Cardiac muscle cell (in vitro differentiated cells and primary cell): ENCODE data around the gene MARK4. TPM values are rescaled to one million over a fixed set of nuclear protein-coding genes. Genes with fewer than 3 reads are reported as not detected.
"Not testable (repeated sequence)": the region's sequence is repeated elsewhere in the genome, so short reads cannot be mapped to it uniquely, and the experiment has no call there.

ENCODE experiments used
- DNase-seq, 2 donors: peaks; one replicate each; pipeline versions ENCODE4 v3.0.0 to v3.0.0-alpha.2; 2010 to 2017; ENCODE audit warnings: low read depth in 1 of 2, low spot score in 1 of 2
- H3K27ac ChIP-seq: fragments of 200-600 bp; sonication (generic); 2 replicates; pipeline ENCODE4 v1.5.1; 2016
- H3K27me3 ChIP-seq: fragments of 200-600 bp; sonication (generic); 2 replicates; pipeline ENCODE4 v1.6.0; 2016; ENCODE audit warnings: control low read depth
- H3K36me3 ChIP-seq: fragments of 200-600 bp; sonication (generic); 2 replicates; pipeline ENCODE4 v1.5.1; 2016; ENCODE audit warnings: control low read depth
- H3K4me1 ChIP-seq: fragments of 200-600 bp; sonication (generic); 2 replicates; pipeline ENCODE4 v1.8.1; 2017; ENCODE audit warnings: low read depth, mild to moderate bottlenecking, mixed run types
- H3K4me3 ChIP-seq: fragments of 200-600 bp; sonication (generic); 2 replicates; pipeline ENCODE4 v1.5.1; 2016; ENCODE audit warnings: mild to moderate bottlenecking
- H3K9me3 ChIP-seq: fragments of 200-600 bp; sonication (generic); 2 replicates; pipeline ENCODE4 v1.5.1; 2017; ENCODE audit warnings: low read depth, mild to moderate bottlenecking, control low read depth
- CTCF ChIP-seq: IDR thresholded peaks from 2 replicates; pipeline ENCODE4 v1.5.1; 2012; ENCODE audit warnings: low read depth, mild to moderate bottlenecking, low read length
- polyA plus RNA-seq: library from polyadenylated mRNA; unstranded; fragments of >200 nt; fragmentation: Nextera tagmentation; extraction: Ambion mirVana; gene quantifications from 2 replicates; pipeline ENCODE4 v1.2.1, GENCODE V29; 2016
- total RNA-seq: library from RNA; depleted of rRNA; stranded (reverse); fragments of >200 nt; gene quantifications from 2 replicates; pipeline ENCODE4 v1.2.3, GENCODE V29; 2016

MARK4 gene
- total and polyA plus RNA-seq, 2 experiments from 2014 or later: 21.0 to 135 TPM

- Histone ChIP-seq H3K4me1 (no peaks in the 10 kb centered on the region), H3K27ac (no peak overlapping the region), H3K36me3 (no peaks in the 10 kb centered on the region), H3K9me3 (no peaks in the 10 kb centered on the region), H3K27me3 (no peaks in the 10 kb centered on the region), H3K4me3 (no peak overlapping the region)
- TF ChIP-seq CTCF: no peak
- DNase-seq: no peak
Measured at GRCh38 chr19:45333609-45334303, 82.7 kb downstream of the MARK4 start.

GRCh38 chr19:45334881-45335280 lies 83.8 kb downstream of the MARK4 start:
- H3K4me1 ChIP-seq, H3K4me3 ChIP-seq, H3K36me3 ChIP-seq, H3K27me3 ChIP-seq, DNase-seq, H3K9me3 ChIP-seq, H3K27ac ChIP-seq: not testable (repeated sequence)

GRCh38 chr19:45336696-45337251 lies 85.7 kb downstream of the MARK4 start:
- DNase-seq: no peak
- TF ChIP-seq CTCF: no peak
- Histone ChIP-seq H3K36me3 (no peaks in the 10 kb centered on the region), H3K4me1 (no peaks in the 10 kb centered on the region), H3K27ac (no peak overlapping the region), H3K9me3 (no peaks in the 10 kb centered on the region), H3K4me3 (no peak overlapping the region), H3K27me3 (peaks cover 27% of the 10 kb centered on the region)

- no peak for DNase-seq
- Histone ChIP-seq H3K4me3 (no peak overlapping the region), H3K27me3 (peaks cover 31% of the 10 kb centered on the region)
Measured at GRCh38 chr19:45339629-45340028, 88.6 kb downstream of the MARK4 start.

GRCh38 chr19:45340232-45340898 lies 89.3 kb downstream of the MARK4 start, which contains the start of gene KLC3:
Gene KLC3, plus strand, starts transcription at chr19:45340750. Its CDS starts 4,792 bp downstream, at chr19:45345542.
- no peak for TF ChIP-seq CTCF
- Histone ChIP-seq H3K27ac (no peak within 1 kb of the TSS), H3K9me3 (no peaks in the 10 kb centered on the region), H3K4me1 (no peaks in the 10 kb centered on the region), H3K36me3 (no peaks in the 10 kb centered on the region), H3K4me3 (peak within 1 kb of the TSS; percentile 44), H3K27me3 (peaks cover 31% of the 10 kb centered on the region)
- peak in 1 of 2 donors; percentile 68 for DNase-seq

More at GRCh38 chr19:45339629-45340028, 88.6 kb downstream of the MARK4 start:
- no peak for TF ChIP-seq CTCF
- Histone ChIP-seq H3K27ac (no peak overlapping the region), H3K36me3 (no peaks in the 10 kb centered on the region), H3K4me1 (no peaks in the 10 kb centered on the region), H3K9me3 (no peaks in the 10 kb centered on the region)
